Endodermal cell (in vitro differentiated cells): ENCODE results near the gene SLC6A9. TPM values are rescaled to one million over a fixed set of nuclear protein-coding genes. Genes with fewer than 3 reads are reported as not detected.

Experiments
- DNase-seq: peaks from one replicate; pipeline ENCODE4 v3.0.0-alpha.2; 2017
- H3K27ac ChIP-seq: 2 replicates; pipeline ENCODE4 v1.5.1; 2013; ENCODE audit warnings: mild to moderate bottlenecking, low read depth, low read length, moderate library complexity
- H3K27me3 ChIP-seq: 2 replicates; pipeline ENCODE4 v1.6.1; 2013; ENCODE audit warnings: mild to moderate bottlenecking, low read length, moderate library complexity; ENCODE audit not compliant: insufficient read depth, control insufficient read depth, poor library complexity, severe bottlenecking
- H3K36me3 ChIP-seq: 2 replicates; pipeline ENCODE4 v1.7.0; 2013; ENCODE audit warnings: mild to moderate bottlenecking, low read length, moderate library complexity; ENCODE audit not compliant: control insufficient read depth, insufficient read depth
- H3K4me1 ChIP-seq: one replicate; pipeline ENCODE4 v1.7.0; 2013; ENCODE audit warnings: low read length; ENCODE audit not compliant: control insufficient read depth, insufficient read depth
- H3K4me3 ChIP-seq: 2 replicates; pipeline ENCODE4 v1.5.1; 2013; ENCODE audit warnings: mild to moderate bottlenecking, low read length, moderate library complexity
- H3K9ac ChIP-seq: 2 replicates; pipeline ENCODE4 v1.6.1; 2013; ENCODE audit warnings: mild to moderate bottlenecking, low read length, moderate library complexity; ENCODE audit not compliant: poor library complexity, severe bottlenecking; ENCODE audit errors: extremely low read depth
- H3K9me3 ChIP-seq: 2 replicates; pipeline ENCODE4 v1.6.1; 2013; ENCODE audit warnings: mild to moderate bottlenecking, low read length, moderate library complexity; ENCODE audit not compliant: control insufficient read depth
- H3K27ac Mint-ChIP-seq: 2 replicates; pipeline ENCODE4 v1.8.0; 2020; ENCODE audit warnings: mixed read lengths
- H3K27me3 Mint-ChIP-seq: 2 replicates; pipeline ENCODE4 v1.8.0; 2021; ENCODE audit warnings: mild to moderate bottlenecking, mixed read lengths; ENCODE audit not compliant: insufficient read depth
- H3K36me3 Mint-ChIP-seq: 2 replicates; pipeline ENCODE4 v1.8.0; 2020; ENCODE audit warnings: low read depth, mixed read lengths
- H3K4me1 Mint-ChIP-seq: 2 replicates; pipeline ENCODE4 v1.8.0; 2020; ENCODE audit warnings: mixed read lengths
- H3K4me3 Mint-ChIP-seq: 2 replicates; pipeline ENCODE4 v1.8.0; 2020; ENCODE audit warnings: mild to moderate bottlenecking, moderate library complexity, mixed read lengths
- H3K9me3 Mint-ChIP-seq: 2 replicates; pipeline ENCODE4 v1.8.0; 2020; ENCODE audit warnings: mild to moderate bottlenecking, mixed read lengths
- CTCF ChIP-seq: fragments of 200-600 bp; sonication (generic); conservative IDR thresholded peaks from 2 replicates; pipeline ENCODE4 v1.5.0; 2021; ENCODE audit warnings: antibody characterized with exemption, mild to moderate bottlenecking
- WGBS, 2 experiments: methylation state at CpG; one replicate each; pipeline versions ENCODE4 v1.1.5 to v1.1.7; 2013; ENCODE audit warnings: missing lambda C conversion rate in 2 of 2, mixed read lengths in 1 of 2; ENCODE audit not compliant: insufficient coverage in 1 of 2, insufficient read length in 1 of 2; 5-methylcytosine and 5-hydroxymethylcytosine counted together
- total RNA-seq, 2 donors: library from RNA; stranded (reverse); fragmentation: NEBNext Ultra II Directional in 1 of 2; extraction: Animal tissue kit (Norgen Biotek cat#: 25700) in 1 of 2; gene quantifications; 2 replicates in 1 of 2; 3 replicates in 1 of 2; pipeline ENCODE4 v1.2.1, GENCODE V29; 2021

Gene SLC6A9
- total RNA-seq, 2 donors from 2014 or later, result 5.7 to 11.4 TPM

DNA sequence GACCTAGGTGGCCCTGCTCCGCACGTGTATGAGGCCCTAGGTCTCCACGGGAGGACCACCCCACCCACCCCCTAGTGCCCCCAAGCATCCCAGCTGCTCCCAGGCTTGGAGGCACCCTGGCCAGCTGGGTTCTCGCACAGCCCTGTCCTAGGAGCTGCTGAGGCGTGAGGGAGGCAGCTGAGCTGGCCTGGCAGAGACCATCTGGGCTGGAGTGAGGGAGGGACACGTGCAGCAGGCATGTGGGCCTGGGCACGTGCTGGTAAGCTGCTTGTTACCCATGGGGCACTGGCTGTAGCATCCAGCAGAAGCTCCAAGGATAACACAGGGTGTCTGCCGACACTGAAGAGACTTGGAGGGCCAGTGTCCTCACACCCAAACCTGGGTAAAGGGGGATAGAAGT lies 10.1 kb downstream of the SLC6A9 start:
- H3K9me3 Mint-ChIP-seq, result no peaks in the 10 kb centered on the region
- no peak for TF ChIP-seq CTCF
- peaks cover 2% of the 10 kb centered on the region for H3K4me1 Mint-ChIP-seq
- 81 to 89% methylated on average over 7 to 8 of the region's 8 CpGs for WGBS, 2 experiments
- H3K27me3 Mint-ChIP-seq, result no peaks in the 10 kb centered on the region
- Histone ChIP-seq H3K27me3 (no peaks in the 10 kb centered on the region), H3K9me3 (no peaks in the 10 kb centered on the region), H3K27ac (no peak overlapping the region), H3K4me3 (no peak overlapping the region), H3K36me3 (no peaks in the 10 kb centered on the region), H3K9ac (no peak overlapping the region), H3K4me1 (no peaks in the 10 kb centered on the region)
- no peak overlapping the region for H3K27ac Mint-ChIP-seq
- no peak for DNase-seq
- peaks cover 7% of the 10 kb centered on the region for H3K36me3 Mint-ChIP-seq
- no peak overlapping the region for H3K4me3 Mint-ChIP-seq

DNA sequence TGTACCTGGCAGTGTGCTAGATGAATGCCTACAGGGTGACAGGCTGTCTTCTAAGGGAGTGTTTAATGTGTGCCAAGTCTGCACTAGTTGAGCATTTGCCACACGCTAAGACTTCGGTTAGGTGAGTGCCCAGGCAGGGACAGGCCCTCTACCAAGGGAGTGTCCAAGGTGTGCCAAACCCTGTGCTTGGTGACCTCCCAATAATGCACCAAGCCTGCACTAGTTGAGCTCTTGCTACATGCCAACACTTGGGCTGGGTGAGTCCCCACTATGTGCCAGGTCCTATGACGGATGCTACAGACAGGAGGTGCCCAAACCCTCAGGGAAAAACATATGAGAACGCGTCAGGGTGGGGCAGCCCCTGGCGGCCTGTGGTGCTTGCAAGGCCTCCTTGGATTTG lies 10.8 kb downstream of the SLC6A9 start:
- no peaks in the 10 kb centered on the region for H3K27me3 ChIP-seq
- peaks cover 7% of the 10 kb centered on the region for H3K36me3 Mint-ChIP-seq
- H3K4me1 ChIP-seq, result no peaks in the 10 kb centered on the region
- H3K36me3 ChIP-seq, result no peaks in the 10 kb centered on the region
- WGBS, 2 experiments, result 79 to 91% methylated on average over 6 of the region's 6 CpGs
- H3K4me1 Mint-ChIP-seq, result no peaks in the 10 kb centered on the region
- no peak overlapping the region for H3K27ac Mint-ChIP-seq
- H3K27ac ChIP-seq, result no peak overlapping the region
- H3K9me3 Mint-ChIP-seq, result no peaks in the 10 kb centered on the region
- no peak for TF ChIP-seq CTCF
- no peaks in the 10 kb centered on the region for H3K9me3 ChIP-seq
- no peak overlapping the region for H3K9ac ChIP-seq
- H3K4me3 ChIP-seq, result no peak overlapping the region
- H3K4me3 Mint-ChIP-seq, result no peak overlapping the region
- no peak for DNase-seq
- no peaks in the 10 kb centered on the region for H3K27me3 Mint-ChIP-seq

DNA sequence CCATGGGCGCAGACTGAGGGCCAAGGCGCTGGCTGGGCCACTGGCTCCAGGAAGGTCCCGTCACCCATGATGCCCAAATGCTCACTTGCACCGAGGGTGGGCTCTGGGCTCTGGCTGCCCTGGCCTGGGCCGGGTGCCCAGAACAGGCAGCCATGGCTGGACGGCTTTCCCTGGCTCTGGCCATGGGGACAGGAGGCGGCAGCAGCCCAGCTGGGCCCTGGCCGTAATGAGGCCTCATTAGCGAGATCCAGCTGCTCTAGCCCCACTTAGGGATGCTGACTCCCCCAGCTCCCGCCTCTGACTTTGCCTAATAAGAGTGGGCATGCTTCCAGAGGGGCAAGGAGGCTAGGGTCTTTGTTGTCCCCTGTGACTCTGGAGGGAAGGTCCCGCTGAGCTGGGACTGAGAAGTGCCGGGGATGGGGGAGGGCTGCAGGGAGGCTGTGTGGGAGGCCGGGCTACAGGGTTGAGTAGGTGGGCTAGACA lies 11.8 kb downstream of the SLC6A9 start:
- Histone ChIP-seq H3K27me3 (no peaks in the 10 kb centered on the region), H3K9ac (no peak overlapping the region), H3K4me1 (no peaks in the 10 kb centered on the region), H3K27ac (peak overlapping the region; percentile 47), H3K9me3 (no peaks in the 10 kb centered on the region), H3K4me3 (no peak overlapping the region), H3K36me3 (no peaks in the 10 kb centered on the region)
- no peaks in the 10 kb centered on the region for H3K27me3 Mint-ChIP-seq
- no peaks in the 10 kb centered on the region for H3K9me3 Mint-ChIP-seq
- H3K4me1 Mint-ChIP-seq, result no peaks in the 10 kb centered on the region
- H3K27ac Mint-ChIP-seq, result peak overlapping the region; percentile 30
- no peak for DNase-seq
- H3K4me3 Mint-ChIP-seq, result no peak overlapping the region
- TF ChIP-seq CTCF, result no peak
- 88 to 92% methylated on average over 11 to 13 of the region's 13 CpGs for WGBS, 2 experiments
- peaks cover 7% of the 10 kb centered on the region for H3K36me3 Mint-ChIP-seq
